GM19467 (cell line): Measurements from ENCODE around the gene SLIT1.

Experiments
- ATAC-seq: cut with Tn5 transposase; IDR thresholded peaks from one replicate; pipeline ENCODE4 v1.9.1; 2021; ENCODE audit warnings: mild to moderate bottlenecking, moderate library complexity; ENCODE audit not compliant: unreplicated experiment

SLIT1 gene

GRCh38 chr10:97174941-97175340, 10.8 kb downstream of the SLIT1 start:
- ATAC-seq = no peak

GRCh38 chr10:97174276-97174775, 11.4 kb downstream of the SLIT1 start:
- ATAC-seq = no peak

GRCh38 chr10:97173036-97173435, 12.7 kb downstream of the SLIT1 start:
- no peak for ATAC-seq

- no peak for ATAC-seq
Observed at GRCh38 chr10:97171001-97171400, 14.8 kb downstream of the SLIT1 start.

GRCh38 chr10:97169911-97170693, 15.7 kb downstream of the SLIT1 start:
- no peak for ATAC-seq

GRCh38 chr10:97169063-97169462, 16.7 kb downstream of the SLIT1 start:
- no peak for ATAC-seq

GRCh38 chr10:97168645-97169044, 17.1 kb downstream of the SLIT1 start:
- ATAC-seq = no peak

- ATAC-seq = no peak
Observed at GRCh38 chr10:97165499-97165898, 20.3 kb downstream of the SLIT1 start.

GRCh38 chr10:97163781-97164501, 21.8 kb downstream of the SLIT1 start:
- no peak for ATAC-seq

- ATAC-seq = no peak
Observed at GRCh38 chr10:97163181-97163580, 22.6 kb downstream of the SLIT1 start.

GRCh38 chr10:97159646-97160305, 26.0 kb downstream of the SLIT1 start:
- no peak for ATAC-seq

- peak; percentile 58 for ATAC-seq
Observed at GRCh38 chr10:97157578-97158095, 28.1 kb downstream of the SLIT1 start.

GRCh38 chr10:97154781-97155180, 31.0 kb downstream of the SLIT1 start:
- no peak for ATAC-seq

- ATAC-seq = no peak
Observed at GRCh38 chr10:97154162-97154561, 31.6 kb downstream of the SLIT1 start.

- no peak for ATAC-seq
Observed at GRCh38 chr10:97153270-97153850, 32.4 kb downstream of the SLIT1 start.

- no peak for ATAC-seq
Observed at GRCh38 chr10:97151307-97151914, 34.3 kb downstream of the SLIT1 start.

GRCh38 chr10:97150616-97151015, 35.1 kb downstream of the SLIT1 start:
- no peak for ATAC-seq

GRCh38 chr10:97150013-97150595, 35.7 kb downstream of the SLIT1 start:
- ATAC-seq = no peak

- no peak for ATAC-seq
Observed at GRCh38 chr10:97149079-97149531, 36.7 kb downstream of the SLIT1 start.

GRCh38 chr10:97144297-97144696, 41.5 kb downstream of the SLIT1 start:
- no peak for ATAC-seq
